HL-60 (cell line): ENCODE measurements around the gene RAB34.

Experiments used
- DNase-seq, 2 experiments: peaks; one replicate each; pipeline ENCODE4 v3.0.0-alpha.2; 2010 to 2020; ENCODE audit warnings: low read depth in 1 of 2, low spot score in 1 of 2
- H3K27ac ChIP-seq: fragments of 250-450 bp; sonication (Bioruptor Pico); replicated peaks from 2 replicates; pipeline ENCODE4 v1.5.1; 2020; ENCODE audit warnings: mild to moderate bottlenecking, moderate library complexity
- H3K27me3 ChIP-seq: fragments of 250-450 bp; sonication (Bioruptor Pico); 2 replicates; pipeline ENCODE4 v1.5.1; 2021; ENCODE audit warnings: mild to moderate bottlenecking, moderate library complexity; ENCODE audit not compliant: insufficient read depth, poor library complexity, severe bottlenecking
- H3K4me3 ChIP-seq: replicated peaks from 2 replicates; pipeline ENCODE4 v1.5.1; 2011; ENCODE audit warnings: mild to moderate bottlenecking, control low read depth, low read length; ENCODE audit not compliant: insufficient read depth
- CTCF ChIP-seq: IDR thresholded peaks from one replicate; pipeline ENCODE4 v1.5.1; 2011; ENCODE audit warnings: low read length, control low read depth, inconsistent platforms; ENCODE audit not compliant: insufficient read depth
- GABPA ChIP-seq: IDR thresholded peaks from 2 replicates; pipeline ENCODE4 v1.6.1; 2012; ENCODE audit warnings: low read depth
- POLR2AphosphoS5 ChIP-seq: IDR thresholded peaks from 2 replicates; pipeline ENCODE4 v1.6.1; 2012; ENCODE audit warnings: low read depth
- REST ChIP-seq: IDR thresholded peaks from 2 replicates; pipeline ENCODE4 v1.6.1; 2012; ENCODE audit warnings: low read depth; ENCODE audit not compliant: insufficient replicate concordance
- SPI1 ChIP-seq: IDR thresholded peaks from 2 replicates; pipeline ENCODE4 v1.6.1; 2012; ENCODE audit warnings: low read depth, mild to moderate bottlenecking, borderline replicate concordance

The RAB34 gene

GRCh38 chr17:28682655-28683054, 35.0 kb downstream of the RAB34 start:
- DNase-seq, result no peak
- Histone ChIP-seq H3K27me3 (no peaks in the 10 kb centered on the region), H3K4me3 (no peak overlapping the region), H3K27ac (no peak overlapping the region)
- TF ChIP-seq POLR2AphosphoS5 (no peak), CTCF (no peak), GABPA (no peak), REST (no peak), SPI1 (no peak)

GRCh38 chr17:28675980-28676379, 41.7 kb downstream of the RAB34 start:
- DNase-seq, result no peak
- H3K4me3 ChIP-seq, result no peak overlapping the region
- no peaks in the 10 kb centered on the region for H3K27me3 ChIP-seq
- TF ChIP-seq CTCF (no peak), SPI1 (no peak), REST (no peak), GABPA (no peak), POLR2AphosphoS5 (no peak)
- no peak overlapping the region for H3K27ac ChIP-seq

GRCh38 chr17:28675490-28675889, 42.2 kb downstream of the RAB34 start:
- Histone ChIP-seq H3K4me3 (no peak overlapping the region), H3K27ac (no peak overlapping the region), H3K27me3 (no peaks in the 10 kb centered on the region)
- no peak for TF ChIP-seq REST
- TF ChIP-seq SPI1, result no peak
- TF ChIP-seq CTCF, result no peak
- no peak for TF ChIP-seq POLR2AphosphoS5
- TF ChIP-seq GABPA, result no peak
- DNase-seq, result no peak
